Effector memory CD8-positive, alpha-beta T cell (primary cell): Measurements from ENCODE around the gene CLEC10A.
"Not testable (repeated sequence)": the region's sequence is repeated elsewhere in the genome, so short reads cannot be mapped to it uniquely, and the experiment has no call there.

Experiments
- ATAC-seq: fragments of 150-1000 bp; cut with Tn5 transposase; replicated peaks from 2 replicates; pipeline ENCODE4 v1.10.0; 2021; ENCODE audit warnings: mild to moderate bottlenecking, moderate library complexity
- DNase-seq, 3 experiments: peaks; one replicate each; pipeline ENCODE4 v3.0.0; 2021
- H3K27ac Mint-ChIP-seq, 2 donors: one replicate each; pipeline ENCODE4 v1.8.0; 2022; ENCODE audit warnings: mild to moderate bottlenecking in 2 of 2, mixed read lengths in 2 of 2, moderate library complexity in 2 of 2
- H3K27me3 Mint-ChIP-seq, 2 donors: one replicate each; pipeline ENCODE4 v1.8.0; 2022; ENCODE audit warnings: mixed read lengths in 2 of 2
- H3K36me3 Mint-ChIP-seq: one replicate; pipeline ENCODE4 v1.8.0; 2022; ENCODE audit warnings: mild to moderate bottlenecking, moderate library complexity, mixed read lengths; ENCODE audit not compliant: insufficient read depth
- H3K4me1 Mint-ChIP-seq, 2 donors: one replicate each; pipeline ENCODE4 v1.8.0; 2022; ENCODE audit warnings: low read depth in 2 of 2, mixed read lengths in 2 of 2
- H3K4me3 Mint-ChIP-seq, 2 donors: one replicate each; pipeline ENCODE4 v1.8.0; 2022; ENCODE audit warnings: mild to moderate bottlenecking in 2 of 2, mixed read lengths in 2 of 2, moderate library complexity in 2 of 2
- H3K9me3 Mint-ChIP-seq, 2 donors: one replicate each; pipeline ENCODE4 v1.8.0; 2022; ENCODE audit warnings: mixed read lengths in 2 of 2

The CLEC10A gene

DNA sequence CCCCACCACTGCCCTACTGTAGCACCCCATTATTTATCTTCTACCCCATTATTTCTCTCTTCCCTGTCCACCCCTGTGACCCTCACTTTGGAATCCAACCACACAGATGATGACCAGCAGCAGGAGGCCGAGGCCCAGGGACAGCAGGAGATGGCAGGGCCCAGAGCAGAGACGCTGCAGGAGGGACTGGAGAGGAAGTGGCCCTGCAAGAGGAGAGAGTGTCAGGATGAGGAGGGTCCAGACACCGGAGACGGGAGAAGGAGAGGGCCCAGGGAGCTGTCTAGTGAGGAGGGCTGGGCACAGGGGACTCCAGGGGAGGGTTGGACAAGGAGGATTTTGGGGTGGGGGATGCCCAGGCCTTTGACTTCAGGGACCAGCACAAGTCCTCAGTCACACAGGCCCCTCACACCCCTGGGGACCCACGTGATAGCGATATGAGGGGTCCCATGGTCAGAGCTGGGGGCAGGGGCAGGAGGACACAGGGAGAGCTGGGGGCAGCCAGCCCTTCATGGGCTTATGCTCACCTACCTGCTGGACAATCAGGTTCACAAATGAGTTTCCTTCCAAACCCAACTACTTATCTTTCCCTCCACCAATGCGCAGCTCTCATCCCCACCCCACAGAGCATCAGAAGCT lies 2.0 kb downstream of the CLEC10A start:
- Mint-ChIP-seq H3K27ac (no peak overlapping the region), H3K9me3 (no peaks in the 10 kb centered on the region), H3K36me3 (no peaks in the 10 kb centered on the region), H3K4me3 (no peak overlapping the region), H3K4me1 (peaks cover 20 to 27% of the 10 kb centered on the region in 2 donors), H3K27me3 (no peaks in the 10 kb centered on the region)
- DNase-seq = no peak
- no peak for ATAC-seq

DNA sequence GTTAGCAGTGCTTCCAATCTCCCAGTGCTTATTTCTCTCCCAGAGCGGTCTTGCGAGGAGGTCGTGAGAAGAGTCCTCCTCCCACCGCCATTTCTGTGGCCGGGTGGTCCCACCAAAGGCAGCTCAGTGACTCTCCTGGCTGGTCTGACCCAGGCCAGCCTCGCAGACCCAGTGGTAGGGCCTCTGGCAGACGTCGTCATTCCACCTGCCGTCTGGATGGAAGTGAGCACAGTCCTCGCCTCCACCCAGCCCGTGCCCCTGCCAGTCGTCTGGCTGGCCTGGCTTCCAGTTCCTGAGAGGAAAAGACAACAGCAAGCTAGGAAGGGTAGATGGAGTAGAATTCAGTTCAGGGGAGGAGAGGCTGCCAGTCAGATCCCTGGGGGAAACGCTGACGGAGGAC lies 5.1 kb downstream of the CLEC10A start:
- H3K4me1 Mint-ChIP-seq = peaks cover 2 to 7% of the 10 kb centered on the region in 2 donors
- DNase-seq = no peak
- H3K4me3 Mint-ChIP-seq = no peak overlapping the region
- no peaks in the 10 kb centered on the region for H3K27me3 Mint-ChIP-seq
- H3K36me3 Mint-ChIP-seq = no peaks in the 10 kb centered on the region
- no peaks in the 10 kb centered on the region for H3K9me3 Mint-ChIP-seq
- no peak for ATAC-seq
- no peak overlapping the region for H3K27ac Mint-ChIP-seq

DNA sequence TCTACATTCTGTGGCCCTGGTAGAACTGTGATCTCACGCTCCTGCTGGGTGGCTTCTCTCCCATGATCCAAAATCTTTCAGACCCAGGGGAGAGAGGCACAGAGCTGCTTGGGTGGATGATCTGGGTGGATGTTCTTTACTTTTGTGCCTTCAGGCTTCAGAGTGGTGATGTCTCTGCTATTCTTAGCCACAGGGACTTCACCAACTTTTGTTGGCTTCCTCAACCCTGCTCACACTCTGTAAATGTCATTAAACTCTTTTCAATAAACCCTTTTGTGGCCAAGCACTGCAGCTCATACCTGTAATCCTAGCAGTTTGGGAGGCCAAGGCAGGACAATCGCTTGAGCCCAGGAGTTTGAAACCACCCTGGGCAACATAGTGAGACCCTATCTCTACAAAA lies 7.6 kb downstream of the CLEC10A start:
- peaks cover 0 to 5% of the 10 kb centered on the region in 2 donors for H3K4me1 Mint-ChIP-seq
- ATAC-seq (no peak), DNase-seq (no peak)
- no peaks in the 10 kb centered on the region for H3K27me3 Mint-ChIP-seq
- peaks cover 6 to 16% of the 10 kb centered on the region in 2 donors for H3K9me3 Mint-ChIP-seq
- no peak overlapping the region for H3K27ac Mint-ChIP-seq
- no peak overlapping the region for H3K4me3 Mint-ChIP-seq
- no peaks in the 10 kb centered on the region for H3K36me3 Mint-ChIP-seq

DNA sequence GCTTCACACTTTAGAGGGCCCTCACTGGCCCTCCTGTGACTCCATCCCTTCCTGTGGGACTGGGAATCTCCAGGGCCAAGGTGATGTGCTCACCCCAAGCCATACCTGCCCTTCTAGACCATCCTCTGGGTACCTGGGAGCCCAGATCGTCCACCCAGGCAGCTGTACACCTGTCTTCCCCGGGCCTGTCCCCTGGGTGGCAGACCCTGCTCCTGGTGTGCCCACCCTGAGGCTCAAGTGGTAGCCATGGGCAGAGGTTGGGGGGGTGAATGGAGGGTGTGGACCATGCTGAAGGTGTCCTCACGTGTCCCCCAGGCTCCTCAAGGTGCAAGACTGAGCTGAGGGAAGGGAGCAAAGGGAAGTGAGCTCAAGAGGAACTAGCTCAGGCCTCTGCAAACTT lies 9.3 kb downstream of the CLEC10A start:
- ATAC-seq = no peak
- no peak overlapping the region for H3K27ac Mint-ChIP-seq
- H3K27me3 Mint-ChIP-seq = peaks cover 0 to 6% of the 10 kb centered on the region in 2 donors
- DNase-seq = no peak
- peaks cover 6 to 19% of the 10 kb centered on the region in 2 donors for H3K9me3 Mint-ChIP-seq
- peaks cover 4% of the 10 kb centered on the region for H3K36me3 Mint-ChIP-seq
- no peaks in the 10 kb centered on the region for H3K4me1 Mint-ChIP-seq
- H3K4me3 Mint-ChIP-seq = no peak overlapping the region

DNA sequence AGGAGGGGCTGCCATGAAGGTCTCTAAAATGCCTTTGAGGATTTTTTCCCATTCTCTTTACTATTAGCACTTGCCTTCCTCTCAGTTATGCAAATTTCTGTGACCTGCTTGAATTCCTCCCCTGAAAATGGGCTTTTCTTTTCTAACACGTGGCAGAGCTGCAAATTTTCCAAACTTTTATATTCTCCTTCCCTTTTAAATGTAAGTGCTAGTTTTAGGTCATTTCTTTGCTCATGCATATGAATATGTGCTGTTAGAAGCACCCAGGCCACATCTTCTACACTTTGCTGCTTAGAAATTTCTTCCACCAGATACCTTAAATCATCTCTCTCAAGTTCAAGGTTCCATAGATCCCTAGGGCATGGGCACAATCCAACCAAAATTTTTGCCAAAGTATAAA lies 11.8 kb downstream of the CLEC10A start:
- Mint-ChIP-seq H3K36me3 (peaks cover 4% of the 10 kb centered on the region), H3K9me3 (peaks cover 6 to 19% of the 10 kb centered on the region in 2 donors)

DNA sequence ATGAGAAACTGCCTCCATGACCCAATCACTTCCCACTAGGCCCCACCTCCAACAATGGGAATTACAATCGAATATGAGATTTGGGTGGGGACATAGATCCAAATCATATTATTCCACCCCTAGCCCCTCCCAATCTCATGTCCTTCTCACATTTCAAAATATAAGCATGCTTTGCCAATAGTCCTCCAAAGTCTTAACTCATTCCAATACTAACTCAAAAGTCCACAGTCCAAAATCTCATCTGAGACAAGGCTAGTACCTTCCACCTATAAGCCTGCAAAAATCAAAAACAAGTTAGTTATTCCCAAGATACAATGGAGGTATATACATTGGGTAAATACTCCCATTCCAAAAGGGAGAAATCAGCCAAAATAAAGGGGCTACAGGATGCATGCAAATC lies 12.9 kb downstream of the CLEC10A start:
- no peak for ATAC-seq
- no peak for DNase-seq
- peaks cover 15 to 40% of the 10 kb centered on the region in 2 donors for H3K27me3 Mint-ChIP-seq
- peaks cover 4% of the 10 kb centered on the region for H3K36me3 Mint-ChIP-seq
- H3K4me3 Mint-ChIP-seq = no peak overlapping the region
- H3K9me3 Mint-ChIP-seq = peaks cover 6 to 19% of the 10 kb centered on the region in 2 donors
- H3K4me1 Mint-ChIP-seq = no peaks in the 10 kb centered on the region
- no peak overlapping the region for H3K27ac Mint-ChIP-seq

More for the DNA sequence above, 11.8 kb downstream of the CLEC10A start:
- H3K27me3 Mint-ChIP-seq = peaks cover 9 to 30% of the 10 kb centered on the region in 2 donors
- H3K27ac Mint-ChIP-seq = no peak overlapping the region
- DNase-seq = no peak
- no peak for ATAC-seq
- no peak overlapping the region for H3K4me3 Mint-ChIP-seq
- no peaks in the 10 kb centered on the region for H3K4me1 Mint-ChIP-seq

DNA sequence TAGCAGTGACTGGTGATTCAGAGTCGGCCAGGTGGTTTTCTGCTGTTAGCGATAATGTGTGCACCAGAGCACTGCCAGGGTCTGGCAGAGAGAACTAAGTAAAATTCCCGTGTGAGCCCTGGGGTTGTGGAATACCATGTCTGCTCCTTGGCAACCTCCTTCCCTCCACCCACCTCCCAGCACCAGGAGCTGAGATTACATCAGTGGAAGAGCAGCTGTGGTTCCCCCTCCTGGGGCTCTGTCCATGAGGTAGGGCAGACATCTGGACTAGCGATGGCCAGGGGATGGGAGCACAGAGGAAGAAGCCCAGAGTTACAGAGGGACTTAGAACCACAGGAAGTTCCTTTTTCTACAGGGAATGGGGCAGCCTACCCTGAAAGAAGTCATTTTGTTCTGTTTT lies 15.8 kb downstream of the CLEC10A start:
- Mint-ChIP-seq H3K27me3 (peaks cover 21 to 61% of the 10 kb centered on the region in 2 donors), H3K27ac (no peak overlapping the region), H3K36me3 (peaks cover 4% of the 10 kb centered on the region), H3K4me3 (no peak overlapping the region), H3K4me1 (no peaks in the 10 kb centered on the region), H3K9me3 (peaks cover 6 to 19% of the 10 kb centered on the region in 2 donors)
- ATAC-seq = no peak
- no peak for DNase-seq

DNA sequence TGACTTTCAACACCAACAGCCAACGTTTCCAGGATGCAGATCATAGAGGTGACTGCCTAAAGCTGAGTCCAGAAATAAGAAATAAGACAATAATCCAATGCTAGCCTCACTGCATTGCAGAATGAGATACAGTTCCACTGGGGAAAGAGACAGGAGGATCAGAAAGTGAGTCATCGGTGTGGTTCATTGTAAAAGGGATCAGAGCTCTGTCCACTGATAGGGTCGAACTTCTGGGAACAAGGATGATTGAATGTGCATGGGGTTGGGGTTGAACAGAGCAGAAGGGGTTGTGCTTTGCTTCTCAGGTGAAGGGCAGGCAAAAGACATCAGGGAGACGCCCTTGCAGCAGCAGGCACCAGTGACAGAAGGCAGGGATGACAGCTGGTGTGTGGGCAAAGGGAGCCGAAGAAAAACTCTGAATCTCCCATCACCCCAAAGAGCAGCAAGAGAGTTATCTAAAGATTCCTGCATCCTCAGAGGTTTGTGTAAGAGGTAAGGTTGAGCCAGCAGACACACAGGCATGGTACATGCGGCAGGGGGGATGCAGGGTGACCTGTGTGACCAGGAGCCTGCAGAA lies 16.4 kb downstream of the CLEC10A start:
- H3K4me1 Mint-ChIP-seq = no peaks in the 10 kb centered on the region
- H3K9me3 Mint-ChIP-seq = peaks cover 3 to 14% of the 10 kb centered on the region in 2 donors
- no peak overlapping the region for H3K4me3 Mint-ChIP-seq
- DNase-seq (no peak), ATAC-seq (no peak)
- H3K27me3 Mint-ChIP-seq = peaks cover 21 to 68% of the 10 kb centered on the region in 2 donors
- peaks cover 4% of the 10 kb centered on the region for H3K36me3 Mint-ChIP-seq
- H3K27ac Mint-ChIP-seq = no peak overlapping the region

DNA sequence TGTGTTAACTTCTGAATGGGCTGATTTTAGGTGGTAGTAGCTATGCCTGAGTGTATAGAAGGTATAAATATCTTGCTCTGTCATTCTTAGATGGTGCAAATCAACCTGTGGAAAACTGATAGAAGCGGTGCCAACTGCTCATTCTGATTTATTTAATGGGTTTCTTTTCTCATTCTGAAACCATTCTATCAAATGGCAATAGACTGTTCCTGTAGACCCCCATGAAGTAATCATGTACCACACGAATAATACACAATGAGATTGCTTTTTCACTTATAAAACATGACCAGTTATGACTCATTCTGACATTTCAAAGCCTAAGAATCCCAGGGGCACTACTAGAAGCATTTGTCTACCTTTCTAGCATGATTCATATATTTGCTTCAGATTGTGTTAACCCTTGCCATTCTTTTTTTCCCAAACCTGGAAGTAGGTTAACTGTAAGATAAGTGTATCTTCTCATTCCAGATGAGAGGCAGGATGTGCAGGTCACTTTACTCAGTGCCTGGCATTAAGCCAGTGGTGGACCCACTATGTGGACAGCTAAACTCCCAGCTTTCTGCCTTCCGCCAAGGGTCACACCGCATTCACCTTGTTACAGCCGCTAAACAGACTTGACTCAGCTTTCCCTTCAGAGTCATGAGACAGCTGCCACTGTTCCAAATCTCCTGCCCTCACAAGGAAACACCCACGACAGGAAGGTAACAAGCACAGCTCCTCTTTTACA lies 19.7 kb downstream of the CLEC10A start:
- H3K9me3 Mint-ChIP-seq = no peaks in the 10 kb centered on the region
- H3K27me3 Mint-ChIP-seq = peaks cover 21 to 63% of the 10 kb centered on the region in 2 donors
- no peak for ATAC-seq
- no peaks in the 10 kb centered on the region for H3K4me1 Mint-ChIP-seq
- H3K36me3 Mint-ChIP-seq = no peaks in the 10 kb centered on the region
- DNase-seq = no peak
- no peak overlapping the region for H3K4me3 Mint-ChIP-seq
- H3K27ac Mint-ChIP-seq = no peak overlapping the region

DNA sequence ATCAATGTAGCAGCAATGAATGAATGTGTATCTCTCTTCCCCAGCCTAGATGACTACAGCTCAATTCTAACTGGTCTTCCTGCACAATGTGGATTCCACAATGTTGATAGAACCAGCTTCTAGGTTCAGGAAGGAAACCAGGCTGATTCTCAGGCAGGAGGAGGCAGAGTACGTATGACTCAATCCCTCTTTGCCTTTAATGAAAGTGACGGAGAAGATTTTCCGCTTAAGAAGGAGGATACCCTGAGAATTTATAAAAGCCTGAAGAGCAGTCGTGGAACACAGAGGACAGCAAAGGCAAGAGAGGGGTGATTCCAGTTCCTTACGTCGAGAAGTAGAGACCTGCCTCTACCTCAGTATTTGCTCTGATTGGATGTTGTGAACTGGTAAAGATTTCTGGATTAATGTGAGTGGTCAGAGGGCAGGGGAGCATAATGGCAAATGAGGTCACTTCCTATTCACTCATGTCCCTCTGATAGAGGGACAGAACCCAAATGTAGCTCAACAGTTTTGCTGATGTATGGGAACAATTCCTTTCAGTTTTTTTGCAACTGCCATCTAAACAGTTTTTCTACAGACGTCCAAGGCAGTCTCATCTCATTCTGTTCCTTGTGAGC lies 21.1 kb downstream of the CLEC10A start:
- Mint-ChIP-seq H3K4me3 (no peak overlapping the region), H3K9me3 (no peaks in the 10 kb centered on the region), H3K27ac (no peak overlapping the region), H3K4me1 (no peaks in the 10 kb centered on the region), H3K36me3 (no peaks in the 10 kb centered on the region), H3K27me3 (peaks cover 19 to 49% of the 10 kb centered on the region in 2 donors)
- ATAC-seq (no peak), DNase-seq (no peak)

DNA sequence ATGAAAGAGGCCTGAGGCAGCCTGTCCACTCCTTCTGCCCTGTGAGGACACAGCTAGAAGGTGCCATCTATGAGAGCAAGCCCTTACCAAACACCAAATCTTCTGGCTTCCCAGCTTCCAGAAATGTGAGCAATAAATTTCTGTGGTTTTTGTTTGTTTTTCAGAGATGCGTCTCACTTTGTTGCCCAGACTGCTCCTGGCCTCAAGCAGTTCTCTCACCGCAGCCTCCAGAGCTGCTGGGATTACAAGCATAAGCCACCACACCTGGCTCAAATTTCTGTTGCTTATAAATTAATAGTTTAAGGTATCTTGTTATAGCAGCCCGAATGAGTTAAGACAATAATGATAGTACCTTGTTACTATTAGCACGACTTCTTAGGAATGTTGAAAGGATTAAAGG lies 23.7 kb downstream of the CLEC10A start:
- DNase-seq (no peak), ATAC-seq (no peak)
- peaks cover under 1 to 24% of the 10 kb centered on the region in 2 donors for H3K27me3 Mint-ChIP-seq
- H3K27ac Mint-ChIP-seq = no peak overlapping the region
- peaks cover 2 to 4% of the 10 kb centered on the region in 2 donors for H3K4me1 Mint-ChIP-seq
- H3K9me3 Mint-ChIP-seq = no peaks in the 10 kb centered on the region
- H3K36me3 Mint-ChIP-seq = no peaks in the 10 kb centered on the region
- H3K4me3 Mint-ChIP-seq = no peak overlapping the region

DNA sequence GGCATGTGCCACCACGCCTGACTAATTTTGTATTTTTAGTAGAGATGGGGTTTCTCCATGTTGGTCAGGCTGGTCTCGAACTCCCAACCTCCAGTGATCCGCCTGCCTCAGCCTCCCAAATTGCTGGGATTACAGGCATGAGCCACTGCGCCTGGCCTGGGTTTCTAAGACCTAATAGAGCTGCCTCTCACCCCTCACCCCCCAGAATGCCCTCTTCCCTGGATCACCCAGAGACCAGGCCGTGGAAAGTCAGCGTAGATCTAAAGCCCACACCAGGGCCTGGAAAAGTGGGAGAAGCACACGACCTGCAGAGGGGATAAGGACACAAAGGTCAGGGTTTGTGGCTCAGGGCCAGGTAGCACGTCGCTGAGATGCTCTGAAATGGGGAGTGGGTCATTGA lies 29.5 kb downstream of the CLEC10A start:
- not testable (repeated sequence) for H3K27ac Mint-ChIP-seq, H3K27me3 Mint-ChIP-seq, H3K9me3 Mint-ChIP-seq

DNA sequence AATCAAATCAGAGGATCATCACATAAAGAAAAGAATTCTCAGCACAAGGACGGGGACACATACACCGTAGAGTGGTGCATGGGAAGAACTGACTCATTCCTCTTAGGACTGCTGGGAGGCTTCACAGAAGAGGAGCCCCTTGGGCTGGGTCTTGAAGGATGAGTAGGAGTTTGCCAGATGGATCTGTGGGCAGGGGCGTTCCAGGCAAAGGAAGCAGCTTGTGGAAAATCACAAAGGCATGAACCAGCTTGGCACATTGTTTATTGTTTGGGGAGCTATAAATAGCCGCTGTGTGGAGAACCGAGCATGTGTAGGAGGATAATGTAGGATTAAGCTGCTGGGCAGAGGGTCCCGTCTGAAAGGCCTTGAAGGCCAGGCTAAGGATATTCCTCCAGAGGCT lies 31.1 kb downstream of the CLEC10A start:
- H3K4me1 Mint-ChIP-seq = peaks cover 16 to 21% of the 10 kb centered on the region in 2 donors
- DNase-seq (no peak), ATAC-seq (no peak)
- no peak overlapping the region for H3K27ac Mint-ChIP-seq
- H3K9me3 Mint-ChIP-seq = no peaks in the 10 kb centered on the region
- no peak overlapping the region for H3K4me3 Mint-ChIP-seq
- H3K27me3 Mint-ChIP-seq = no peaks in the 10 kb centered on the region
- H3K36me3 Mint-ChIP-seq = peaks cover 18% of the 10 kb centered on the region

More for the DNA sequence above, 29.5 kb downstream of the CLEC10A start:
- DNase-seq, H3K4me3 Mint-ChIP-seq, ATAC-seq: not testable (repeated sequence)
- peaks cover 16 to 21% of the 10 kb centered on the region in 2 donors for H3K4me1 Mint-ChIP-seq
- H3K36me3 Mint-ChIP-seq = peaks cover 15% of the 10 kb centered on the region
